ENCODE data around the gene AKAP8L. TPM values are rescaled to one million over a fixed set of nuclear protein-coding genes. Genes with fewer than 3 reads are reported as not detected.

Gene AKAP8L
- total RNA-seq, 1 experiment from 2014 or later, result 123 TPM

DNA sequence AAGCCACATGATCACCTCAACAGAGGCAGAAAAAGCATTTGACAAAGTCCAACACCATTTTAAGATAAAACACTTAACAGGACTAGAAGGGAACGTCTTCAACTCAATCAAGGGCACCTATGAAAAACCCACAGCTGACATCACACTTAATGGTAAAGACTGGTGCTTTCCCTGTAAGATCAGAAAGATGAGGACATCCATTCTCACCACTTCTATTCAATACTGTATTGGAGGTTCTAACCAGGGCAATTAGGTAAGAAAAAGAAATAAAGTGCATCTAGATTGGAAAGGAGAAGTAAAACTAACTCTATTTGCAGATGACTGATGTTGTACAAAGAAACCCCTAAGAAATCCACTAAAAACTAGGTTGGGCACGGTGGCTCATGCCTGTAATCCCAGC is 28.0 kb downstream of the AKAP8L start:
- H3K14ac ChIP-seq (ENCODE audit: insufficient read depth, low read length), result no peak overlapping the region
- H4K91ac ChIP-seq (ENCODE audit: insufficient read length, low read depth, low read length), result no peak overlapping the region
- Mint-ChIP-seq H3K9me3 (no peaks in the 10 kb centered on the region), H3K27ac (no peak overlapping the region), H3K4me3 (no peak overlapping the region), H3K27me3 (ENCODE audit: low read depth) (no peaks in the 10 kb centered on the region), H3K36me3 (ENCODE audit: insufficient read depth in 1 of 3, low read depth in 3 of 3) (peaks cover 22 to 67% (median 50%) of the 10 kb centered on the region in 3 experiments; a peak in 6 of 7 replicates), H3K4me1 (no peaks in the 10 kb centered on the region)
- H3K23me2 ChIP-seq (ENCODE audit: insufficient read length, low read depth, low read length, poor library complexity, severe bottlenecking), result no peaks in the 10 kb centered on the region
- no peak overlapping the region for H2AK5ac ChIP-seq (ENCODE audit: insufficient read length, low read length)
- H3K18ac ChIP-seq (ENCODE audit: insufficient read length, low read depth, low read length), result no peak overlapping the region
- no peaks in the 10 kb centered on the region for H3K27me3 ChIP-seq (ENCODE audit: insufficient read depth, low read length)
- no peak overlapping the region for H2BK5ac ChIP-seq (ENCODE audit: insufficient read length, low read length)
- no CpG with 5 or more reads among the region's 2 CpGs for WGBS (ENCODE audit: extremely low coverage, insufficient read length, low lambda C conversion rate)
- no peak overlapping the region for H3K4me2 ChIP-seq (ENCODE audit: insufficient read depth, insufficient read length, low read length)
- no peak overlapping the region for H2AFZ ChIP-seq (ENCODE audit: low read length)
- DNase-seq, result no peak
- no peaks in the 10 kb centered on the region for H3K79me2 ChIP-seq (ENCODE audit: insufficient read depth, low read length)
- no peaks in the 10 kb centered on the region for H3K4me1 ChIP-seq (ENCODE audit: insufficient read depth, low read length)
- no peak overlapping the region for H2BK15ac ChIP-seq (ENCODE audit: low read depth, low read length)
- H4K20me1 ChIP-seq (ENCODE audit: control insufficient read depth, insufficient read depth, insufficient read length), result no peaks in the 10 kb centered on the region
- no peaks in the 10 kb centered on the region for H3K9me3 ChIP-seq (ENCODE audit: control insufficient read depth, low read depth, low read length)
- no peak overlapping the region for H3K56ac ChIP-seq (ENCODE audit: insufficient read length, low read depth, low read length)
- H4K8ac ChIP-seq (replicated peaks; ENCODE audit: insufficient read length, low read depth, low read length), result no peak overlapping the region
- no peak overlapping the region for H3K4ac ChIP-seq (ENCODE audit: low read depth, low read length)
- no peak overlapping the region for H4K5ac ChIP-seq (ENCODE audit: insufficient read length, low read depth, low read length)
- no peak overlapping the region for H3T11ph ChIP-seq (ENCODE audit: low read length)
- H3K23ac ChIP-seq (ENCODE audit: insufficient read length, low read depth, low read length), result no peak overlapping the region
- H2BK120ac ChIP-seq (ENCODE audit: low read depth, low read length, poor library complexity, severe bottlenecking), result no peak overlapping the region
- H3K79me1 ChIP-seq (ENCODE audit: insufficient read depth, low read depth, low read length, poor library complexity, severe bottlenecking), result peaks cover 9% of the 10 kb centered on the region
- no peak overlapping the region for H2BK20ac ChIP-seq (ENCODE audit: low read depth, low read length, poor library complexity, severe bottlenecking)
- TF ChIP-seq, protein P1, sequence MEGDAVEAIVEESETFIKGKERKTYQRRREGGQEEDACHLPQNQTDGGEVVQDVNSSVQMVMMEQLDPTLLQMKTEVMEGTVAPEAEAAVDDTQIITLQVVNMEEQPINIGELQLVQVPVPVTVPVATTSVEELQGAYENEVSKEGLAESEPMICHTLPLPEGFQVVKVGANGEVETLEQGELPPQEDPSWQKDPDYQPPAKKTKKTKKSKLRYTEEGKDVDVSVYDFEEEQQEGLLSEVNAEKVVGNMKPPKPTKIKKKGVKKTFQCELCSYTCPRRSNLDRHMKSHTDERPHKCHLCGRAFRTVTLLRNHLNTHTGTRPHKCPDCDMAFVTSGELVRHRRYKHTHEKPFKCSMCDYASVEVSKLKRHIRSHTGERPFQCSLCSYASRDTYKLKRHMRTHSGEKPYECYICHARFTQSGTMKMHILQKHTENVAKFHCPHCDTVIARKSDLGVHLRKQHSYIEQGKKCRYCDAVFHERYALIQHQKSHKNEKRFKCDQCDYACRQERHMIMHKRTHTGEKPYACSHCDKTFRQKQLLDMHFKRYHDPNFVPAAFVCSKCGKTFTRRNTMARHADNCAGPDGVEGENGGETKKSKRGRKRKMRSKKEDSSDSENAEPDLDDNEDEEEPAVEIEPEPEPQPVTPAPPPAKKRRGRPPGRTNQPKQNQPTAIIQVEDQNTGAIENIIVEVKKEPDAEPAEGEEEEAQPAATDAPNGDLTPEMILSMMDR (conservative IDR thresholded peaks at IDR 0.05), result no peak
- H2BK12ac ChIP-seq (ENCODE audit: insufficient read length, low read depth, low read length), result no peak overlapping the region
- H3K9ac ChIP-seq (ENCODE audit: extremely low read depth, insufficient read length, low read length), result no peak overlapping the region
- no peak overlapping the region for H3K27ac ChIP-seq (ENCODE audit: insufficient read length, low read depth, low read length)
